Activated CD8-positive, alpha-beta T cell treated with anti-CD3 and anti-CD28 coated beads for 36 hours (primary cell): ENCODE measurements around the gene RBFOX1. TPM values are rescaled to one million over a fixed set of nuclear protein-coding genes. Genes with fewer than 3 reads are reported as not detected.

Experiments used
- ATAC-seq: fragments of 200-7000 bp; cut with Tn5 transposase; one replicate; pipeline ENCODE4 v1.10.0; 2021; ENCODE audit warnings: mild to moderate bottlenecking, moderate library complexity
- CTCF ChIA-PET: fragments of 350-600 bp; sonication (Branson Sonifier 250); formaldehyde crosslinking; loops from one replicate; lab custom pipeline; 2021; ENCODE audit warnings: antibody characterized with exemption; lab: Charles Lee
- POLR2A ChIA-PET: fragments of 350-600 bp; sonication (Branson Sonifier 250); formaldehyde crosslinking; loops from one replicate; lab custom pipeline; 2021; ENCODE audit warnings: antibody characterized with exemption; lab: Charles Lee
- DNase-seq: peaks from one replicate; pipeline ENCODE4 v3.0.0-alpha.2; 2020
- H3K27ac Mint-ChIP-seq: one replicate; pipeline ENCODE4 v1.8.0; 2021; ENCODE audit warnings: mild to moderate bottlenecking, mixed read lengths
- H3K27me3 Mint-ChIP-seq: one replicate; pipeline ENCODE4 v1.8.0; 2021; ENCODE audit warnings: mixed read lengths
- H3K36me3 Mint-ChIP-seq: one replicate; pipeline ENCODE4 v1.8.0; 2021; ENCODE audit warnings: low read depth, mixed read lengths
- H3K4me1 Mint-ChIP-seq: one replicate; pipeline ENCODE4 v1.8.0; 2021; ENCODE audit warnings: low read depth, mixed read lengths
- H3K4me3 Mint-ChIP-seq: one replicate; pipeline ENCODE4 v1.8.0; 2021; ENCODE audit warnings: mild to moderate bottlenecking, moderate library complexity, mixed read lengths
- H3K9me3 Mint-ChIP-seq: one replicate; pipeline ENCODE4 v1.8.0; 2021; ENCODE audit warnings: mixed read lengths
- CTCF ChIP-seq: fragments of 200-600 bp; IDR thresholded peaks from one replicate; pipeline ENCODE4 v1.8.0; 2022; ENCODE audit warnings: antibody characterized with exemption, mild to moderate bottlenecking
- intact Hi-C: fragments of 100-400 bp; cut with micrococcal nuclease; formaldehyde crosslinking; loops from one replicate; pipeline ENCODE4 v1.10.0; 2022
- total RNA-seq, 2 experiments: library from RNA; stranded (reverse); gene quantifications; one replicate each; pipeline ENCODE4 v1.2.3, GENCODE V29; 2021

The RBFOX1 gene
- total RNA-seq, 2 experiments from 2014 or later, result not detected

- Mint-ChIP-seq H3K4me3 (no peak overlapping the region), H3K9me3 (peaks cover 8% of the 10 kb centered on the region), H3K36me3 (no peaks in the 10 kb centered on the region), H3K27ac (no peak overlapping the region), H3K27me3 (no peaks in the 10 kb centered on the region), H3K4me1 (no peaks in the 10 kb centered on the region)
- no peak for DNase-seq
- ChIA-PET CTCF (interaction anchor here (0.7 kb wide), 1 partner anchor 62 kb away, joined by 3 read pairs; no protein-coding TSS in a partner anchor), POLR2A (no interaction called here)
- intact Hi-C loops, result no loop called here
- ATAC-seq, result no peak
- TF ChIP-seq CTCF, result no peak
Measured at GRCh38 chr16:7640334-7640733, 307.7 kb downstream of the RBFOX1 start.

GRCh38 chr16:7644176-7644575 lies 311.5 kb downstream of the RBFOX1 start:
- DNase-seq, result no peak
- CTCF ChIA-PET, result no interaction called here
- ATAC-seq, result no peak
- no peak overlapping the region for H3K27ac Mint-ChIP-seq
- H3K4me3 Mint-ChIP-seq, result no peak overlapping the region
- POLR2A ChIA-PET, result no interaction called here
- intact Hi-C loops, result no loop called here
- H3K27me3 Mint-ChIP-seq, result no peaks in the 10 kb centered on the region
- H3K4me1 Mint-ChIP-seq, result no peaks in the 10 kb centered on the region
- no peak for TF ChIP-seq CTCF
- no peaks in the 10 kb centered on the region for H3K36me3 Mint-ChIP-seq
- peaks cover 8% of the 10 kb centered on the region for H3K9me3 Mint-ChIP-seq

- no peak for ATAC-seq
- intact Hi-C loops, result no loop called here
- H3K36me3 Mint-ChIP-seq, result no peaks in the 10 kb centered on the region
- ChIA-PET CTCF (no interaction called here), POLR2A (no interaction called here)
- no peak for DNase-seq
- H3K4me3 Mint-ChIP-seq, result no peak overlapping the region
- no peak overlapping the region for H3K27ac Mint-ChIP-seq
- H3K27me3 Mint-ChIP-seq, result no peaks in the 10 kb centered on the region
- peaks cover 8% of the 10 kb centered on the region for H3K9me3 Mint-ChIP-seq
- H3K4me1 Mint-ChIP-seq, result no peaks in the 10 kb centered on the region
- no peak for TF ChIP-seq CTCF
Measured at GRCh38 chr16:7644811-7645210, 312.2 kb downstream of the RBFOX1 start.

GRCh38 chr16:7646821-7647500 lies 314.3 kb downstream of the RBFOX1 start:
- intact Hi-C loops, result no loop called here
- ChIA-PET POLR2A (interaction anchor here (0.7 kb wide), 1 partner anchor 401 kb away, joined by 3 read pairs; no protein-coding TSS in a partner anchor), CTCF (no interaction called here)
- ATAC-seq (no peak), DNase-seq (no peak)
- Mint-ChIP-seq H3K36me3 (no peaks in the 10 kb centered on the region), H3K27ac (no peak overlapping the region), H3K27me3 (no peaks in the 10 kb centered on the region), H3K4me1 (no peaks in the 10 kb centered on the region), H3K4me3 (no peak overlapping the region), H3K9me3 (peaks cover 10% of the 10 kb centered on the region)
- no peak for TF ChIP-seq CTCF

- Mint-ChIP-seq H3K4me1 (no peaks in the 10 kb centered on the region), H3K9me3 (peaks cover 9% of the 10 kb centered on the region), H3K27me3 (no peaks in the 10 kb centered on the region), H3K36me3 (no peaks in the 10 kb centered on the region), H3K27ac (no peak overlapping the region), H3K4me3 (no peak overlapping the region)
- intact Hi-C loops, result no loop called here
- ChIA-PET POLR2A (no interaction called here), CTCF (no interaction called here)
- no peak for TF ChIP-seq CTCF
- ATAC-seq (no peak), DNase-seq (no peak)
Measured at GRCh38 chr16:7650431-7650830, 317.8 kb downstream of the RBFOX1 start.
